Stimulated activated CD4-positive, alpha-beta T cell treated with anti-CD3 and anti-CD28 coated beads, Interleukin-2, amount 100 ng/mL, for 24 hours (primary cell): ENCODE measurements around the gene RPP25L.

Source experiments
- DNase-seq, 2 donors: peaks; one replicate each; pipeline ENCODE4 v3.0.0-alpha.2; 2020

RPP25L gene

GRCh38 chr9:34610434-34611206 is 1.3 kb downstream of the RPP25L start:
- no peak for DNase-seq

- DNase-seq = no peak
Measured at GRCh38 chr9:34607331-34607730, 4.6 kb downstream of the RPP25L start.

GRCh38 chr9:34606905-34607304 is 5.0 kb downstream of the RPP25L start:
- DNase-seq = no peak

- no peak for DNase-seq
Measured at GRCh38 chr9:34606190-34606589, 5.7 kb downstream of the RPP25L start.

- DNase-seq = peak; percentile 87 to 88
Measured at GRCh38 chr9:34603610-34604231, 8.2 kb downstream of the RPP25L start.

- DNase-seq = no peak
Measured at GRCh38 chr9:34601937-34602573, 9.8 kb downstream of the RPP25L start.

GRCh38 chr9:34600908-34601307 is 11.0 kb downstream of the RPP25L start:
- DNase-seq = no peak

- no peak for DNase-seq
Measured at GRCh38 chr9:34599546-34599945, 12.4 kb downstream of the RPP25L start.

- no peak for DNase-seq
Measured at GRCh38 chr9:34594177-34594576, 17.7 kb downstream of the RPP25L start.

- no peak for DNase-seq
Measured at GRCh38 chr9:34592895-34593601, 18.8 kb downstream of the RPP25L start.

GRCh38 chr9:34591917-34592866 is 19.7 kb downstream of the RPP25L start:
- no peak for DNase-seq

- DNase-seq = peak; percentile 88
Measured at GRCh38 chr9:34591248-34591916, 20.5 kb downstream of the RPP25L start.

GRCh38 chr9:34590381-34591247 is 21.3 kb downstream of the RPP25L start:
- peak in 1 of 2 donors; percentile 26 for DNase-seq

- DNase-seq = peak in 1 of 2 donors; percentile 35
Measured at GRCh38 chr9:34589636-34590380, 22.1 kb downstream of the RPP25L start, which contains the start of gene CNTFR. Gene CNTFR (minus strand): TSS chr9:34589724. CDS start chr9:34568981, 20,743 bp downstream.

- DNase-seq = no peak
Measured at GRCh38 chr9:34588671-34589635, 22.9 kb downstream of the RPP25L start.

- no peak for DNase-seq
Measured at GRCh38 chr9:34587271-34587670, 24.6 kb downstream of the RPP25L start.

- DNase-seq = no peak
Measured at GRCh38 chr9:34585946-34586669, 25.8 kb downstream of the RPP25L start.

- DNase-seq = no peak
Measured at GRCh38 chr9:34584970-34585369, 26.9 kb downstream of the RPP25L start.
